Peyer's patch (tissue), 4 donors: Measurements from ENCODE around the gene ZNF740. TPM values are rescaled to one million over a fixed set of nuclear protein-coding genes. Genes with fewer than 3 reads are reported as not detected.
A peak's percentile ranks its signal among the peaks of the same experiment; 100 is the strongest.

Experiments
- DNase-seq, 3 donors: peaks; one replicate each; pipeline ENCODE4 v3.0.0-alpha.2; 2017 to 2019
- H3K27ac ChIP-seq, 4 donors: fragments of 200-600 bp; sonication (generic); one replicate each; pipeline ENCODE4 v1.5.1; 2016 to 2019
- H3K27me3 ChIP-seq, 2 donors: fragments of 200-600 bp; sonication (generic); one replicate each; pipeline ENCODE4 v1.5.1; 2019
- H3K36me3 ChIP-seq, 3 donors: fragments of 200-600 bp; sonication (generic); one replicate each; pipeline ENCODE4 v1.5.1; 2016 to 2019
- H3K4me1 ChIP-seq, 4 donors: fragments of 200-600 bp; sonication (generic); one replicate each; pipeline ENCODE4 v1.5.1; 2016 to 2019
- H3K4me3 ChIP-seq, 4 donors: fragments of 200-600 bp; sonication (generic); 1 replicate in 3 of 4; 2 replicates in 1 of 4; pipeline ENCODE4 v1.5.1; 2016 to 2019; ENCODE audit warnings: mild to moderate bottlenecking in 1 of 4
- H3K9me3 ChIP-seq, 4 donors: fragments of 200-600 bp; sonication (generic); one replicate each; pipeline ENCODE4 v1.5.1; 2016 to 2019; ENCODE audit warnings: mild to moderate bottlenecking in 1 of 4
- POLR2A ChIP-seq, 2 donors: fragments of 450-650 bp; IDR thresholded peaks; one replicate each; pipeline ENCODE4 v1.5.1; 2017; ENCODE audit warnings: antibody characterized with exemption in 2 of 2, mild to moderate bottlenecking in 2 of 2, moderate library complexity in 2 of 2
- total RNA-seq, 4 donors: library from RNA; depleted of rRNA; stranded (reverse); fragments of >200 nt; gene quantifications; one replicate each; pipeline ENCODE4 v1.1.0, GENCODE V29; 2016
- TF ChIP-seq, protein P1 (sequence below), 6 experiments: fragments of 450-650 bp in 4 of 6; fragments of 200-600 bp in 2 of 6; sonication (generic) in 1 of 6; IDR thresholded peaks; one replicate each; pipeline ENCODE4 v1.5.1; 2017 to 2019; ENCODE audit warnings: antibody characterized with exemption in 6 of 6, mild to moderate bottlenecking in 3 of 6, moderate library complexity in 1 of 6

The ZNF740 gene
- total RNA-seq, 4 donors from 2014 or later: 11.9 to 38.8 (median 23.1) TPM

- H3K4me1 ChIP-seq: peaks cover 0 to 64% (median 17%) of the 10 kb centered on the region in 4 donors
- H3K36me3 ChIP-seq: no peaks in the 10 kb centered on the region
- H3K27ac ChIP-seq: peak overlapping the region; percentile 96 to 99 (median 96)
- no peaks in the 10 kb centered on the region for H3K27me3 ChIP-seq
- no peaks in the 10 kb centered on the region for H3K9me3 ChIP-seq
- TF ChIP-seq POLR2A (IDR thresholded peaks at IDR 0.05): peak in 1 of 2 donors; percentile 44
- TF ChIP-seq, protein P1, sequence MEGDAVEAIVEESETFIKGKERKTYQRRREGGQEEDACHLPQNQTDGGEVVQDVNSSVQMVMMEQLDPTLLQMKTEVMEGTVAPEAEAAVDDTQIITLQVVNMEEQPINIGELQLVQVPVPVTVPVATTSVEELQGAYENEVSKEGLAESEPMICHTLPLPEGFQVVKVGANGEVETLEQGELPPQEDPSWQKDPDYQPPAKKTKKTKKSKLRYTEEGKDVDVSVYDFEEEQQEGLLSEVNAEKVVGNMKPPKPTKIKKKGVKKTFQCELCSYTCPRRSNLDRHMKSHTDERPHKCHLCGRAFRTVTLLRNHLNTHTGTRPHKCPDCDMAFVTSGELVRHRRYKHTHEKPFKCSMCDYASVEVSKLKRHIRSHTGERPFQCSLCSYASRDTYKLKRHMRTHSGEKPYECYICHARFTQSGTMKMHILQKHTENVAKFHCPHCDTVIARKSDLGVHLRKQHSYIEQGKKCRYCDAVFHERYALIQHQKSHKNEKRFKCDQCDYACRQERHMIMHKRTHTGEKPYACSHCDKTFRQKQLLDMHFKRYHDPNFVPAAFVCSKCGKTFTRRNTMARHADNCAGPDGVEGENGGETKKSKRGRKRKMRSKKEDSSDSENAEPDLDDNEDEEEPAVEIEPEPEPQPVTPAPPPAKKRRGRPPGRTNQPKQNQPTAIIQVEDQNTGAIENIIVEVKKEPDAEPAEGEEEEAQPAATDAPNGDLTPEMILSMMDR (IDR thresholded peaks at IDR 0.05): peak in 2 of 6 experiments; percentile 7 to 13
- DNase-seq: peak; percentile 74 to 85 (median 84)
- H3K4me3 ChIP-seq: peak overlapping the region; percentile 47 to 77 (median 69)
Observed at GRCh38 chr12:53221203-53222080, 40.9 kb downstream of the ZNF740 start.

DNA sequence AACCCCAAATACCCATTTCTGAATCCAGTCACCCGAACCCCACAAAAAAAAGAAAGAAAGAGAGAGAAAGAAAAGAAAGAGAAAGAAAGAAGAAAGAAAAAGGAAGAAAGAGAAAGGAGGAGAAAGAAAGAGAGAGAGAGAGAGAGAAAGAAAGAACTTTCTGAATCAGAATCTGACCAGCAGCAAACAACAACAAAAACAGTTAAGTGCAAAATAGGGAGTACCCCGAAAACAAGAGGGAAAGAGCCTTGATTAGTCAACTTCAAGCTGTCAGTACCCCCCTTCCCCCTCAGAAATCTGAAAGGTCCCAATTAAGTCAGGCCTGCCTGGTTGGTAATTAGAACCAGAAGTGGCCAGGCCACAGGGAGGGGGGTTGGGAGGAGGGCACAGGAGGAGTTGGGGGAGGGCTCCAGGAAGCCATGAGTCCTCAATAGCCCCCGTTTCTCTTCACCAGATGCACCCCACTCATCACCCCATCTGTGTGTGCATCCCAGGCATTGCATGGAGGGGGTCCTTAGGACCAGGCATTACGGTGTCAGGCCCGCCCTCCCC lies 41.7 kb downstream of the ZNF740 start:
- Histone ChIP-seq H3K4me1 (peaks cover 0 to 56% (median 15%) of the 10 kb centered on the region in 4 donors), H3K36me3 (no peaks in the 10 kb centered on the region)

DNA sequence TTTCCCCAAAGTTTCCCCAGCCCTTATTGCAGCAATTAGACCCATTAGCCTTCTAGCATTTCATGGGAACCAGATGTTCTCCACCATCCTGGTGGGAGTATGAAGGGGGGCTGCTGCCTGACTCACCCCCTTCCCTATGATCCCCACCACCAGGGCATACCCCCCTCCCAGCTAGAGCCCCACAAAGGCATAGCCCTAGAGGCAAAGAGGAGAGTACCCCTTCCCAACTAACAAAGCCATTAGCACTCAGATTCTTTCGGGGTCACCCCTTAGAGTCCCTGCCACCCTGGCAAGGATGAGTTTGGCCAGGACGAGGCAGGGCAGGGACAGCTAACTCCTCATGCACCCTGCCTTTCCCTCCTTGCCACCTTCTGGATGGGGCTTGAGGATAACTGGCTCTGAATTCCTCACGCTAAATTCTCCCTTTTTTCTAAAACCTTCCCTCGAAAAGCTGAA lies 42.3 kb downstream of the ZNF740 start:
- Histone ChIP-seq H3K27me3 (no peaks in the 10 kb centered on the region), H3K4me1 (peaks cover 0 to 50% (median 12%) of the 10 kb centered on the region in 4 donors), H3K4me3 (no peak overlapping the region), H3K9me3 (no peaks in the 10 kb centered on the region), H3K27ac (peak overlapping the region; percentile 14 to 99 (median 84)), H3K36me3 (no peaks in the 10 kb centered on the region)
- no peak for TF ChIP-seq POLR2A (IDR thresholded peaks at IDR 0.05)
- TF ChIP-seq, protein P1 (IDR thresholded peaks at IDR 0.05): no peak
- DNase-seq: no peak

More for the DNA sequence above, 41.7 kb downstream of the ZNF740 start:
- TF ChIP-seq, protein P1 (IDR thresholded peaks at IDR 0.05): no peak
- no peak for TF ChIP-seq POLR2A (IDR thresholded peaks at IDR 0.05)
- no peak for DNase-seq
- Histone ChIP-seq H3K27ac (peak overlapping the region; percentile 96 to 99 (median 96)), H3K4me3 (peak overlapping the region; percentile 47 to 77 (median 69)), H3K9me3 (no peaks in the 10 kb centered on the region), H3K27me3 (no peaks in the 10 kb centered on the region)

GRCh38 chr12:53223389-53224060 lies 43.0 kb downstream of the ZNF740 start:
- Histone ChIP-seq H3K27ac (peak overlapping the region; percentile 14 to 99 (median 84)), H3K4me3 (no peak overlapping the region), H3K4me1 (peaks cover 0 to 43% (median 11%) of the 10 kb centered on the region in 4 donors), H3K9me3 (no peaks in the 10 kb centered on the region), H3K36me3 (no peaks in the 10 kb centered on the region), H3K27me3 (no peaks in the 10 kb centered on the region)
- TF ChIP-seq, protein P1 (IDR thresholded peaks at IDR 0.05): no peak
- TF ChIP-seq POLR2A (IDR thresholded peaks at IDR 0.05): no peak
- DNase-seq: no peak

GRCh38 chr12:53224061-53224896 lies 43.8 kb downstream of the ZNF740 start:
- Histone ChIP-seq H3K9me3 (no peaks in the 10 kb centered on the region), H3K4me1 (peaks cover 0 to 39% (median 10%) of the 10 kb centered on the region in 4 donors)
- DNase-seq: no peak

More at GRCh38 chr12:53224061-53224896, 43.8 kb downstream of the ZNF740 start:
- Histone ChIP-seq H3K4me3 (no peak overlapping the region), H3K36me3 (no peaks in the 10 kb centered on the region), H3K27me3 (no peaks in the 10 kb centered on the region), H3K27ac (peak overlapping the region in 3 of 4 donors; percentile 30 to 97 (median 72))
- TF ChIP-seq POLR2A (IDR thresholded peaks at IDR 0.05): no peak
- TF ChIP-seq, protein P1 (IDR thresholded peaks at IDR 0.05): no peak
